ENCODE measurements around the gene KRT33B. TPM values are rescaled to one million over a fixed set of nuclear protein-coding genes. Genes with fewer than 3 reads are reported as not detected.
"Not testable (repeated sequence)": the region's sequence is repeated elsewhere in the genome, so short reads cannot be mapped to it uniquely, and the experiment has no call there.

Gene KRT33B
- total RNA-seq, 1 donor from 2014 or later, result not detected

DNA sequence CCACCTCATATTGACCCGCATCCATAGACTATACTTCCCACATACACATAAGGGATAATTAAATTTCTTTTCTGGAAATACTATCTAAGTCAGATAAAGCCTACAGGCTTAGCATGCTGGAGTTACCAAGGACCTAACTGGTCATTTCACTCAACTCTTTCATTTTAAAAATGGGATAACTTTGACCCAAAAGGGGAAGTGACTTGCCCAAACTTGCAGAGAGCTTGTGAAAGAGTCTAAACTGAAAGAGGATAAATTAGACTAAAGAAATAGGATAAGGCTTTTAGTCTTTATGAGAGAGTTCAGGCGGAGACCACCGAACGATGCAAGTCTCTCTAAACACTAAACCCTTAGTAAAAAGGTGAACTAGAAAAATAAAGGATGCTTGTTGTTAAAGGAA is 15.1 kb downstream of the KRT33B start:
- Mint-ChIP-seq H3K9me3 (no peaks in the 10 kb centered on the region), H3K4me3 (ENCODE audit: low read depth) (no peak overlapping the region), H3K27me3 (ENCODE audit: low read depth) (peaks cover 25% of the 10 kb centered on the region), H3K27ac (no peak overlapping the region), H3K4me1 (ENCODE audit: low read depth) (no peaks in the 10 kb centered on the region), H3K36me3 (ENCODE audit: low read depth) (no peaks in the 10 kb centered on the region)
- DNase-seq (ENCODE audit: low spot score), result no peak
- intact Hi-C loops (cut with micrococcal nuclease), result no loop called here

DNA sequence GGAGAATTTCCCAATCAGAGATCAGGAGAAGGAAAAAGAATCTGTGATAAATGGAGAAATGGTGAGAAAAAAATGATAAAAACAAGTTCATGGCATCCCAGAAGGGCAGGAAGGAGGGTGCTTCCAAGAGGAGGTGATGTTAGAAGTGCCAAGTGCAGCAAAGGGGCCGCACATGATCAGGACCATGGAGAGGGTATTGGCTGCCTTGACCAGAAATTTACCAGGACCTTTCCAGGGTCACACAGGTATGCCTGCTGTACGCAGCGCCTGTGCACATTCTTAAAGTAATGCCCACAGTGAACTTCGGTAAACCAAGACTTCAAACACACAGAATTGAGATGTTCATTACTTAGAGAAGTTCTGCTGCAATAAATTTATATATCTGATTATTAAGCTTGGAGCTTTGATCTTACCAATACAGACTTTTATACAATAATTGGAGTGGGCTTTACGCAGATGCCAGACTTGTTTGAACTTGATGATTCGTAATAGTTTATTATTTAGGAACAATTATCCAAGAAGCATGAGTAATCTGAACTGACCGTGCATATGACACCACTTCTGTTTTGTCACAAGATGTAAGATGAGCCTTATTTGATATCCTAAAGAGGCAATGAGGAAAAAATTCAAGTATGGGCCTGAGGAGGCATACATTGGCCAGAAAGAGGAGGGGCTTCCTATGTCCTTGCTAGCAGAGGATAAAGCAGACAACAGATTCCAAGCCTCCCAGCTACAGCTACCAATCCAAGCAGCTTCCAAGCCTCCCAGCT is 16.8 kb downstream of the KRT33B start:
- intact Hi-C loops (cut with micrococcal nuclease), result no loop called here
- no peaks in the 10 kb centered on the region for H3K4me1 Mint-ChIP-seq (ENCODE audit: low read depth)
- H3K9me3 Mint-ChIP-seq, result no peaks in the 10 kb centered on the region
- peaks cover 27% of the 10 kb centered on the region for H3K27me3 Mint-ChIP-seq (ENCODE audit: low read depth)
- H3K4me3 Mint-ChIP-seq (ENCODE audit: low read depth), result no peak overlapping the region
- H3K36me3 Mint-ChIP-seq (ENCODE audit: low read depth), result no peaks in the 10 kb centered on the region
- no peak for DNase-seq (ENCODE audit: low spot score)
- H3K27ac Mint-ChIP-seq, result no peak overlapping the region

DNA sequence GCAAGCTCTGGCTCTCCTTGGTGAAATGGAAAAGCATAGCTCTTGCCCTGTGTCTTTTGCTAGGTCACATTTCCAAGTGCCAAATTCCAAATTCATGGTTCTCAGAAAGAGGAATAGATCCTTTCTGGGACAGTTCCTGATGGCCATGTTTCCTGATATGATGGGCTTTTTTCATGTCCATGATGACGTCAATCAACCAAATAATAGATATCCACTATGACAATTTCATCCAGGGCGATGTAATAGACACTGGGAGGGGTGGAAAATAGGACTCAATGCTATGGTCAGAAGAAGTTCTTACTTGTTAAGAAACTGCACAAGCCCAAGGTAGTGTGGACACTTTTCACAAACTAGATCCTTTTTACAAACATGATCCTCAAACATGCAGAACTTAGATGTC is 18.4 kb downstream of the KRT33B start:
- no peak overlapping the region for H3K4me3 Mint-ChIP-seq (ENCODE audit: low read depth)
- H3K27ac Mint-ChIP-seq, result no peak overlapping the region
- no peak for DNase-seq (ENCODE audit: low spot score)
- H3K9me3 Mint-ChIP-seq, result no peaks in the 10 kb centered on the region
- H3K4me1 Mint-ChIP-seq (ENCODE audit: low read depth), result no peaks in the 10 kb centered on the region
- H3K27me3 Mint-ChIP-seq (ENCODE audit: low read depth), result peaks cover 24% of the 10 kb centered on the region
- intact Hi-C loops (cut with micrococcal nuclease), result no loop called here
- H3K36me3 Mint-ChIP-seq (ENCODE audit: low read depth), result no peaks in the 10 kb centered on the region

DNA sequence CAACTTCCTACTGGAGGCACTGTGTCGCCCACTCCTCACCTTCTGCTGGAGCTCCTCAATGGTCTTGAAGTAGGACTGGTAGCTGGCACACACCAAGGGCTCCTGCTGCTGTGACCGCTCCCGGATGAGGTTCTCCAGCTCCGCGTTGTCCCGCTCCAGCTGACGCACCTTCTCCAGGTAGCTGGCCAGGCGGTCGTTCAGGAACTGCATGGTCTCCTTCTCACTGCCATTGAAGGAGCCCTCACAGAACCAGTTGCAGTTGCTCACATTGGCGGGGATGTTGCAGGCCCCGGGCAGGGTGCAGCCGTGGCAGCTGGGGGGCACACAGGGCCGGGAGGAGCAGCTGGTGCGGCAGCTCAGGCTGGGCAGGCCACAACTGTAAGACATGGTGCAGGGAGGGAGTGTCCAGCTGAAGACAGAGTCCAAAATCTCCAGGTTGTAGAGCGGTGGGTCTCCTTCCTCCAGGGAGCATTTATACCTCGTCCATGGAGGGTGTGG is 19.2 kb downstream of the KRT33B start, which contains the start of gene KRT33A:
Gene KRT33A (minus strand): TSS at position 448 of the 498 bp plus-strand sequence. CDS start 61 bp downstream, at position 387.
- H3K27ac Mint-ChIP-seq; intact Hi-C loops (cut with micrococcal nuclease); H3K36me3 Mint-ChIP-seq (ENCODE audit: low read depth); H3K4me1 Mint-ChIP-seq (ENCODE audit: low read depth); DNase-seq (ENCODE audit: low spot score); H3K9me3 Mint-ChIP-seq; H3K4me3 Mint-ChIP-seq (ENCODE audit: low read depth): not testable (repeated sequence)
- peaks cover 25% of the 10 kb centered on the region for H3K27me3 Mint-ChIP-seq (ENCODE audit: low read depth)

DNA sequence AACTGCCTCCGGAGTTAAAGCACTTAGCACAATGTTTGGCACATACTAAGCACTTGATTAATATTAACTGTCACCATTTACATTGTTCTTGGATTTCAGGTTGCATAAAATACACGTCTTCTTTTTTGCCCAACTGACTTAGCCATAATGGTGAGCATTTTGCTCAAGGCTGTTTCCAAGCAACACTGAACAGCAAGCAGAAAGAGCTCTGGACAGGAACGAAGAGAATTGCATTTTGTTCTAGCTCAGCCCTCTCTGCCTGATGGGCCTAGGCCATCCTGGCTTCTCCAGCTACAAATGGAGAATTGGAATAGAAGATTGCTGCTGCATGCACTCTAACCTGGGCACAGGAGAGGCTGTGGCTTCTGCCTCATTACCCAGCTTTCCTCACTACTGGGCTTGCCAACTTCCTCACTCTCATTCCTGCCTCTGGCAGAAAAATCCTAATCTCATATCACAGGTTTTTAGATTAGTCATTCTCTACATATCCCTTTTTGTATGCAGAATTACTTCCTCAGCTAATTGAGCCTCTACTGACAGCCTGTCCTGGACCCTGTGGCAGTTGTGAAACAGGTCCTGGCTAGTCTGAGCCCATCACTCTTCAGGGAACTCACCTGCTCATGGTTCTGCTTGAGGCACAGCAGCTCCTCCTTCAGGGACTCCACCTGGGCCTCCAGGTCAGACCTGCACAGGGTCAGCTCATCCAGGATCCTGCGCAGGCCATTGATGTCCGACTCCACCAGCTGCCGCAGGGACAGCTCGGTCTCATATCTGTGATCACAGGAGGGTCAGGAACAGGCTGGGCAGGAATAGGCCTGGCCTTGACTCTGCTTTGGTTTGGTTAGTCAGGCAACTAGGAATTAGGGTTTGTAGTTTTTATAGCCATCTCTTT is 21.5 kb downstream of the KRT33B start:
- intact Hi-C loops (cut with micrococcal nuclease), result no loop called here
- Mint-ChIP-seq H3K27me3 (ENCODE audit: low read depth) (peaks cover 27% of the 10 kb centered on the region), H3K4me3 (ENCODE audit: low read depth) (no peak overlapping the region), H3K4me1 (ENCODE audit: low read depth) (no peaks in the 10 kb centered on the region), H3K27ac (no peak overlapping the region), H3K36me3 (ENCODE audit: low read depth) (peaks cover 4% of the 10 kb centered on the region), H3K9me3 (peaks cover 3% of the 10 kb centered on the region)
- no peak for DNase-seq (ENCODE audit: low spot score)

DNA sequence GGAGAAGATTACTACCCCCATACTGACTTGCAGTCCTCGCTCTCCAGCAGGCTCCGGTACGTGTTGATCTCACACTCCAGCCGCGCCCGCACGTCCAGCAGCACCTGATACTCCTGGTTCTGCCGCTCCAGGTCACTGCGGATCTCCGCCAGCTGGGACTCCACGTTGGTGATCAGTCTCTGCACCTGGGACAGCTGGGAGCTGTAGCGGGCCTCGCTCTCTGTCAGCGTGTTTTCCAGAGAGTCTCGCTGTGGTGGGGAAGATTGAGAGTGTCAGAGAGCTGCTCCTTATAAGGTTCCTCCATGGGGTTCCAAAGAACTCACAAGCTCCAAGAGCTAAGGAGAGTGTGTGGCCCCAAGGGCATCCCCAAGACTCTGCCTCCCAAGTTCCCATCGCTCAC is 23.2 kb downstream of the KRT33B start:
- H3K36me3 Mint-ChIP-seq (ENCODE audit: low read depth); H3K27ac Mint-ChIP-seq; DNase-seq (ENCODE audit: low spot score); H3K4me3 Mint-ChIP-seq (ENCODE audit: low read depth); intact Hi-C loops (cut with micrococcal nuclease); H3K4me1 Mint-ChIP-seq (ENCODE audit: low read depth): not testable (repeated sequence)
- Mint-ChIP-seq H3K9me3 (peaks cover 18% of the 10 kb centered on the region), H3K27me3 (ENCODE audit: low read depth) (peaks cover 24% of the 10 kb centered on the region)

DNA sequence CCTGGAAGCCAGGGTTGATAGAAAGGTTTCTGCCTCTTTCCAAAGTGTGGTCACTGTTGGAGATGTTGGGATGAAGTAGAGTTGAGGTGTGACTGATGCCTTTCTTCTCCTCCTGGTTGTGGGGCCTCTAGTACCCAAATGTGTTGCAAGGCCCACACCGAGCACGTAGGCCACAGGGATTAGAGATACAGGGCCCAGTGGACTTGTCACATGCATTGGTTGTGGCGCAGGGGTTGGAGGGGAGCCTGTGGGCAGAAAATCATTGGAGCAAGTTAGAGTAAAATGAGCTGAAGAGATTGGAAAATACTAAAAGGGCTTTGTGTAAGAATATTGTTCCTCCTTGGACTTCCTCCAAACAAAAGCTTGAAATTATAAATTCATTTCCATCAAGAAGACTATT is 23.6 kb downstream of the KRT33B start:
- Mint-ChIP-seq H3K9me3 (peaks cover 18% of the 10 kb centered on the region), H3K27me3 (ENCODE audit: low read depth) (peaks cover 24% of the 10 kb centered on the region), H3K27ac (no peak overlapping the region), H3K4me3 (ENCODE audit: low read depth) (no peak overlapping the region), H3K36me3 (ENCODE audit: low read depth) (peaks cover 7% of the 10 kb centered on the region), H3K4me1 (ENCODE audit: low read depth) (peaks cover 9% of the 10 kb centered on the region)
- DNase-seq (ENCODE audit: low spot score), result no peak
- intact Hi-C loops (cut with micrococcal nuclease), result no loop called here

DNA sequence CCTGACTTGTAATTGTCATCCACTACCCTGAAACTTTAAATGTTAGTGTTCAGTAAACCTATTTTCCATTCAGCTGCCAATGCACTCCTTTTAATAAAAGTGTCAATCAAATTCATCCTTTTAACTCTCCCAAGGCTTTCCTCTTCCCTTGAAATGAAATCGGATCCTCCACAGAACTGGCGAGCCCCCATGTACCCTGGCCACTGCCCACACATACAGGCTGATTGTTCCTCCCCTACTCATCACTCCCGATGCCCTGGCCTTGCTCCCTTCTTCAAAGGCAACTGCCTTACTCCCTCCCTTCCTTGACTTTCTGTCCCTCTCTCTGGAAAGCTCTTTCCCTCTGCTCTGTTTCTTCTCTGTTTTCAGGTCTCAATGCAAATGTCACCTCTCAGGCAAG is 26.6 kb downstream of the KRT33B start:
- peaks cover 29% of the 10 kb centered on the region for H3K27me3 Mint-ChIP-seq (ENCODE audit: low read depth)
- H3K36me3 Mint-ChIP-seq (ENCODE audit: low read depth), result peaks cover 7% of the 10 kb centered on the region
- intact Hi-C loops (cut with micrococcal nuclease), result loop anchor here (5.0 kb wide), 1 partner anchor 59 kb away; no protein-coding TSS in a partner anchor
- no peak overlapping the region for H3K4me3 Mint-ChIP-seq (ENCODE audit: low read depth)
- DNase-seq (ENCODE audit: low spot score), result no peak
- peaks cover 18% of the 10 kb centered on the region for H3K9me3 Mint-ChIP-seq
- H3K27ac Mint-ChIP-seq, result no peak overlapping the region
- peaks cover 29% of the 10 kb centered on the region for H3K4me1 Mint-ChIP-seq (ENCODE audit: low read depth)

DNA sequence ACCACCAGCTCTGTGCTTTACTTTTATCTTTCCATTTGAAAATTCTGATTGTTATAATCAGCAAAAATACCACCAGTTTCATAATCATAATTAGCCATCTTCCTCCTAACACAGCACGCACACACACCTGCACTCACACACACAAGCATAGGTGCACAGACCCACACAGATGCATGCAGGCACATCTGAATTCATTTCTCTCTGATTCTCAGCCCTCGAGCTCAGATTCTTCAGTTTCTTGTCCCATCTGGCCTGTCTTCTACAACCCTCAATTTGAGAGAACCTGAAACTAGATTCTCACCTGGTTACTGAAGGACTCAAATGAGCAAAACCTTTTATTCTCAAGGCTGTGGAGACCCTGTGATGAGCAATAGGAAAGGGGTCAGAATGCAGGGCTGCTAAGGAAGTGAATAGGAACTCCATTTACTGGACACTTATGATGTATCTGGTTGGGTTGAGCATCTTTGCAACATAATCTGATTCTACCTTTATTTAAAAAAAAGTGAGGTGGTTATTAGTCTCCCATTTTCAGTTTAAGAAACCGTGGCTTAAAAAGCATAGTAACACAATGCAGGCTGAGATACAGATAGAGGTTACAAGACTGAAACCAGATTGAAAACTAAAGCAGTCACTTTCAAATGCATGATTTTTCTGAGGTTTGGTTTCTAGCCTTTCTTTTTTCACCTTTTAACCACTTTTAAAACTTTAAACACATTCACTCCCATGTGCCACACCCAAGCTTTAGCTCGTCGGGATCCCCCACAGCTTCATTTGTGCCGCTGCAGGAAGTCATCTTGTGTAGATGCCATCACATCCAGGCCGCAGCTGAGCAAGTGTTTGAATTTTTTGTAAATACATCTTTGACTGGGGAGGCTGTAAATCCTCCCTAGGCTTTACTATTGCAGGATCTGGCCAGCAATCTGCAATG is 28.4 kb downstream of the KRT33B start:
- Mint-ChIP-seq H3K27ac (peak overlapping the region; percentile 24), H3K9me3 (peaks cover 18% of the 10 kb centered on the region), H3K27me3 (ENCODE audit: low read depth) (peaks cover 34% of the 10 kb centered on the region), H3K4me1 (ENCODE audit: low read depth) (peaks cover 29% of the 10 kb centered on the region), H3K36me3 (ENCODE audit: low read depth) (peaks cover 7% of the 10 kb centered on the region), H3K4me3 (ENCODE audit: low read depth) (no peak overlapping the region)
- intact Hi-C loops (cut with micrococcal nuclease), result loop anchor here (5.0 kb wide), 1 partner anchor 61 kb away; no protein-coding TSS in a partner anchor
- DNase-seq (ENCODE audit: low spot score), result peak; percentile 49

DNA sequence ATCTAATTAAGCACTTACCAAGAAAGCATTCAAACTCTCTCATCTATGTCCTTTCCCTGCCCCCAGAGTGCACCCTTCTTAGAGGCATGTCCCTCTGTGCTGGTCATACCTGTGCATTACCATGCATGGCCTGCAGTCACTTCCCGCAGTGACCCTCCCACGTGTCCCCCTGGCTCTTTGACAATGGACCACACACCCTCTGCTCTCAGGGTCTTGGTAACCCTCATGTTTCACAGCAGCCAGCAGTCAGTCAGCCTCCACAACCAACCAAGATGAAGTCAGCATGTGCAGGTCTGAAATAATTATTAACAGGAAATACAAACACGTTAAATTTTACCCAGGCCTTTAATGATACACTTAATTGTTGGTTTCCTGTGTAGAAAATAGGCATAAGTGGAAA is 29.1 kb downstream of the KRT33B start:
- peaks cover 18% of the 10 kb centered on the region for H3K9me3 Mint-ChIP-seq
- intact Hi-C loops (cut with micrococcal nuclease), result loop anchor here (5.0 kb wide), 1 partner anchor 62 kb away; no protein-coding TSS in a partner anchor
- H3K36me3 Mint-ChIP-seq (ENCODE audit: low read depth), result peaks cover 7% of the 10 kb centered on the region
- DNase-seq (ENCODE audit: low spot score), result no peak
- peaks cover 33% of the 10 kb centered on the region for H3K27me3 Mint-ChIP-seq (ENCODE audit: low read depth)
- H3K4me1 Mint-ChIP-seq (ENCODE audit: low read depth), result peaks cover 29% of the 10 kb centered on the region
- H3K4me3 Mint-ChIP-seq (ENCODE audit: low read depth), result no peak overlapping the region
- H3K27ac Mint-ChIP-seq, result no peak overlapping the region

DNA sequence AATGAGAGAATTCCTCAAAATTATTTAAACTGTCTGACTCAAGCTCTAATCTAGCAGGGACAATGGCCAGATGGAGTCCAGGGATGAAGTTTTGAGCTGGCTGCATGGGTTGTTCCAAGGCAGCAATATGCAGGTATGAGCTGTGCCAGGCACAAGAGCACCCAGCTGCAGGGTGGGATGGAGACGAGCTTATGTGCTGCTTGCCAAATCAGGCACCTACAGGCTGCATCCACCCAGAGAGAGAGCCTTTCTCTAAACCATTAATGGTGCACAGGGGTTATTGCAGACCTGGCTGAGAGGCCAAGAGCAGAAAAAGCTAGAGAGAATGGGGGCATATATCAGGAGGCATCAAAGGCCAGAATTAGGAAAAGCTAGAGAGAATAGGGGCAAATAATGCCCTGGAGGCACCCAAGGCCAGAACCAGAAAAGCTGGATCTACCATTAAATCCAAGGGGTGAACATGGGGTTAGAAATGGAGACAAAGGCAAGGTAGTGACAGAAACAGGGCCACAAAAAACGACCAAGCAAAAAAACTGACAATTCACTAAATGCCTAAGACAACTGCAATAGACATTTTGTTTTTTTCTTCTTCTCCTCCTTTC is 29.9 kb downstream of the KRT33B start:
- H3K36me3 Mint-ChIP-seq (ENCODE audit: low read depth), result peaks cover 7% of the 10 kb centered on the region
- no peak overlapping the region for H3K27ac Mint-ChIP-seq
- peaks cover 30% of the 10 kb centered on the region for H3K27me3 Mint-ChIP-seq (ENCODE audit: low read depth)
- H3K4me1 Mint-ChIP-seq (ENCODE audit: low read depth), result peaks cover 29% of the 10 kb centered on the region
- H3K4me3 Mint-ChIP-seq (ENCODE audit: low read depth), result no peak overlapping the region
- no peak for DNase-seq (ENCODE audit: low spot score)
- intact Hi-C loops (cut with micrococcal nuclease), result loop anchor here (5.0 kb wide), 1 partner anchor 63 kb away; no protein-coding TSS in a partner anchor
- peaks cover 18% of the 10 kb centered on the region for H3K9me3 Mint-ChIP-seq

Data from activated T-helper 2 cell treated with anti-CD3 and anti-CD28 coated beads, Interferon-gamma antibody, Interleukin-2, Interleukin-4, amounts not matched to agents 10 μg/mL and 5 μg/mL and 100 μg/mL, durations not matched to agents 14 hours and 24 hours and 36 hours (primary cell).